NT2/D1 (cell line): ENCODE data around the gene MGAM2.

Experiments
- SUZ12 ChIP-seq: IDR thresholded peaks from 2 replicates; pipeline ENCODE4 v1.6.1; 2011; ENCODE audit not compliant: insufficient read length, insufficient read depth; ENCODE audit errors: extremely low read depth
- YY1 ChIP-seq: IDR thresholded peaks from 2 replicates; pipeline ENCODE4 v1.6.1; 2011; ENCODE audit not compliant: insufficient read length, insufficient read depth
- ZNF274 ChIP-seq: IDR thresholded peaks from 2 replicates; pipeline ENCODE4 v1.6.1; 2011; ENCODE audit warnings: mild to moderate bottlenecking, low read depth, low read length

DNA sequence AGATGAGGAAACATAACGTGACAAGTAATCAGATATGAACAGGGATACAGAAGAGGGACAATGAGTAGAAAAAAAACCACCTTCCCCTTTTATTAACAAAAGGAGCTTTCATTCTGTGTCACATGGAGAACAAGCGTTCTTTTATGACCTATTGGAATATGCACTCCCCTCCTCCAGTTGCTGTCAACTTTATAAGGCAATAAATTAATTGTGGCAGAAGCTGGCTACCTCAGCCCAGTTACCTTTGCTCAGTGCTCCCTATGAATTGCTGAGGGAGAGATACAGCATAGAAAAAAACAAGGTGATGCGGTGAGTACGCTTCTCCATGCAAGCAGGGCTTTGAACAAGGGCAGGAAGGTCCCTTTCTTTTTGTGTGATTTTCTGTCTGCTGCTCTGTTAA lies at the start of gene MGAM2:
- TF ChIP-seq SUZ12 (no peak), YY1 (no peak), ZNF274 (no peak)
